ENCODE measurements around the gene DOCK4.

DOCK4 gene

GRCh38 chr7:111872450-111873325, 333.5 kb downstream of the DOCK4 start:
- DNase-seq, result no peak

GRCh38 chr7:111871283-111871682, 334.9 kb downstream of the DOCK4 start:
- DNase-seq, result no peak

GRCh38 chr7:111869280-111869679, 336.9 kb downstream of the DOCK4 start:
- DNase-seq, result no peak

- DNase-seq, result no peak
Observed at GRCh38 chr7:111867348-111867931, 338.8 kb downstream of the DOCK4 start.

GRCh38 chr7:111866787-111867186, 339.4 kb downstream of the DOCK4 start:
- no peak for DNase-seq

GRCh38 chr7:111865430-111865829, 340.8 kb downstream of the DOCK4 start:
- no peak for DNase-seq

- DNase-seq, result no peak
Observed at GRCh38 chr7:111864291-111864976, 341.8 kb downstream of the DOCK4 start.

- no peak for DNase-seq
Observed at GRCh38 chr7:111863269-111863668, 342.9 kb downstream of the DOCK4 start.

GRCh38 chr7:111860248-111860647, 346.0 kb downstream of the DOCK4 start:
- no peak for DNase-seq

GRCh38 chr7:111858331-111858730, 347.9 kb downstream of the DOCK4 start:
- no peak for DNase-seq

- DNase-seq, result no peak
Observed at GRCh38 chr7:111855842-111856227, 350.4 kb downstream of the DOCK4 start.

- DNase-seq, result no peak
Observed at GRCh38 chr7:111855161-111855841, 350.9 kb downstream of the DOCK4 start.

GRCh38 chr7:111853201-111853990, 352.8 kb downstream of the DOCK4 start:
- DNase-seq, result no peak

GRCh38 chr7:111852081-111852480, 354.1 kb downstream of the DOCK4 start:
- DNase-seq, result no peak

- DNase-seq, result no peak
Observed at GRCh38 chr7:111846898-111847297, 359.3 kb downstream of the DOCK4 start.

GRCh38 chr7:111845853-111846252, 360.3 kb downstream of the DOCK4 start:
- DNase-seq, result no peak

GRCh38 chr7:111844904-111845671, 361.1 kb downstream of the DOCK4 start:
- DNase-seq, result no peak

- DNase-seq, result no peak
Observed at GRCh38 chr7:111842491-111842890, 363.7 kb downstream of the DOCK4 start.

GRCh38 chr7:111841596-111842205, 364.5 kb downstream of the DOCK4 start:
- DNase-seq, result no peak

GRCh38 chr7:111840528-111840927, 365.7 kb downstream of the DOCK4 start:
- DNase-seq, result no peak

GRCh38 chr7:111839261-111839660, 366.9 kb downstream of the DOCK4 start:
- no peak for DNase-seq
